Measurements from ENCODE around the gene NAV2.

NAV2 gene

GRCh38 chr11:20011307-20011951, 298.8 kb downstream of the NAV2 start:
- no peak for DNase-seq (ENCODE audit: extremely low read depth in 1 of 2, low read depth in 1 of 2)

GRCh38 chr11:20013346-20014066, 300.9 kb downstream of the NAV2 start:
- DNase-seq (ENCODE audit: extremely low read depth in 1 of 2, low read depth in 1 of 2) = no peak

- DNase-seq (ENCODE audit: extremely low read depth in 1 of 2, low read depth in 1 of 2) = no peak
These were observed 301.4 kb downstream of the NAV2 start for GRCh38 chr11:20014067-20014402.

- no peak for DNase-seq (ENCODE audit: extremely low read depth in 1 of 2, low read depth in 1 of 2)
These were observed 302.5 kb downstream of the NAV2 start for GRCh38 chr11:20015101-20015500.

GRCh38 chr11:20015529-20016427, 303.1 kb downstream of the NAV2 start:
- DNase-seq (ENCODE audit: extremely low read depth in 1 of 2, low read depth in 1 of 2) = no peak

GRCh38 chr11:20016526-20016925, 303.9 kb downstream of the NAV2 start:
- DNase-seq (ENCODE audit: extremely low read depth in 1 of 2, low read depth in 1 of 2) = no peak

- DNase-seq (ENCODE audit: extremely low read depth in 1 of 2, low read depth in 1 of 2) = no peak
These were observed 304.7 kb downstream of the NAV2 start for GRCh38 chr11:20017320-20017719.

- DNase-seq (ENCODE audit: extremely low read depth in 1 of 2, low read depth in 1 of 2) = no peak
These were observed 307.6 kb downstream of the NAV2 start for GRCh38 chr11:20020198-20020597.

- DNase-seq (ENCODE audit: extremely low read depth in 1 of 2, low read depth in 1 of 2) = no peak
These were observed 308.1 kb downstream of the NAV2 start for GRCh38 chr11:20020716-20021115.

GRCh38 chr11:20021212-20021611, 308.6 kb downstream of the NAV2 start:
- DNase-seq (ENCODE audit: extremely low read depth in 1 of 2, low read depth in 1 of 2) = no peak

GRCh38 chr11:20021771-20022362, 309.2 kb downstream of the NAV2 start:
- DNase-seq (ENCODE audit: extremely low read depth in 1 of 2, low read depth in 1 of 2) = no peak

- no peak for DNase-seq (ENCODE audit: extremely low read depth in 1 of 2, low read depth in 1 of 2)
These were observed 309.9 kb downstream of the NAV2 start for GRCh38 chr11:20022363-20023081.

- DNase-seq (ENCODE audit: extremely low read depth in 1 of 2, low read depth in 1 of 2) = no peak
These were observed 310.4 kb downstream of the NAV2 start for GRCh38 chr11:20023082-20023426.

- no peak for DNase-seq (ENCODE audit: extremely low read depth in 1 of 2, low read depth in 1 of 2)
These were observed 311.7 kb downstream of the NAV2 start for GRCh38 chr11:20024172-20024935.

GRCh38 chr11:20025332-20025840, 312.7 kb downstream of the NAV2 start:
- no peak for DNase-seq (ENCODE audit: extremely low read depth in 1 of 2, low read depth in 1 of 2)

- no peak for DNase-seq (ENCODE audit: extremely low read depth in 1 of 2, low read depth in 1 of 2)
These were observed 314.3 kb downstream of the NAV2 start for GRCh38 chr11:20026629-20027555.

GRCh38 chr11:20027556-20028013, 314.9 kb downstream of the NAV2 start:
- DNase-seq (ENCODE audit: extremely low read depth in 1 of 2, low read depth in 1 of 2) = no peak

GRCh38 chr11:20029193-20029592, 316.6 kb downstream of the NAV2 start:
- DNase-seq (ENCODE audit: extremely low read depth in 1 of 2, low read depth in 1 of 2) = no peak

- DNase-seq (ENCODE audit: extremely low read depth in 1 of 2, low read depth in 1 of 2) = no peak
These were observed 317.8 kb downstream of the NAV2 start for GRCh38 chr11:20030472-20030871.

Data from stimulated activated CD8-positive, alpha-beta memory T cell treated with anti-CD3 and anti-CD28 coated beads, Interleukin-7, amount 100 ng/mL, for 48 hours (primary cell).